BJ (cell line): ENCODE measurements around the gene TMEM92. TPM values are rescaled to one million over a fixed set of nuclear protein-coding genes. Genes with fewer than 3 reads are reported as not detected.
"Not testable (repeated sequence)": the region's sequence is repeated elsewhere in the genome, so short reads cannot be mapped to it uniquely, and the experiment has no call there.

ENCODE experiments used
- CTCF ChIA-PET: fragments of 350-600 bp; formaldehyde crosslinking; extraction: SDS; loops from one replicate; lab custom pipeline; 2021; ENCODE audit warnings: antibody characterized with exemption, inconsistent platforms; lab: Yijun Ruan, JAX
- POLR2A ChIA-PET: fragments of 300-600 bp; sonication (Branson Sonifier 250); formaldehyde crosslinking; extraction: SDS; loops from one replicate; lab custom pipeline; 2021; ENCODE audit warnings: antibody characterized with exemption; lab: Charles Lee
- DNase-seq: peaks from one replicate; pipeline ENCODE4 v3.0.0-alpha.2; 2011; ENCODE audit warnings: low read depth
- H3K27me3 ChIP-seq: 2 replicates; pipeline ENCODE4 v1.6.0; 2011; ENCODE audit warnings: low read length; ENCODE audit not compliant: control insufficient read depth, insufficient read depth
- H3K36me3 ChIP-seq: 2 replicates; pipeline ENCODE4 v1.5.1; 2011; ENCODE audit warnings: low read length; ENCODE audit not compliant: control insufficient read depth, insufficient read depth
- H3K4me3 ChIP-seq: 2 replicates; pipeline ENCODE4 v1.5.1; 2011; ENCODE audit warnings: low read depth, mild to moderate bottlenecking, control low read depth, low read length
- CTCF ChIP-seq: IDR thresholded peaks from 2 replicates; pipeline ENCODE4 v1.5.1; 2011; ENCODE audit warnings: low read depth, mild to moderate bottlenecking, control low read depth, inconsistent platforms, low read length, moderate library complexity; ENCODE audit not compliant: insufficient read depth
- polyA plus RNA-seq: library from polyadenylated mRNA; depleted of rRNA; stranded (reverse); fragments of >200 nt; gene quantifications from 2 replicates; pipeline ENCODE4 v1.2.3, GENCODE V29; 2011

The TMEM92 gene
- polyA plus RNA-seq, 1 experiment: 0.67 TPM

- ChIA-PET CTCF (interaction anchor here (0.6 to 10.9 kb wide), 27 partner anchors 8 to 270 kb away, joined by 3 to 229 read pairs (median 8); partner anchors contain the start of genes PDK2, SAMD14, SGCA and TMEM92), POLR2A (interaction anchor here (0.6 to 1.6 kb wide), 3 partner anchors 95 to 1706 kb away, joined by 3 to 12 read pairs (median 4); no protein-coding TSS in a partner anchor)
- H3K36me3 ChIP-seq: no peaks in the 10 kb centered on the region
- no peak for TF ChIP-seq CTCF
- H3K4me3 ChIP-seq: no peak overlapping the region
- H3K27me3 ChIP-seq: peaks cover 1% of the 10 kb centered on the region; the same call in 1 of the 2 replicates
- no peak for DNase-seq
These were observed 23.8 kb downstream of the TMEM92 start for GRCh38 chr17:50298018-50298417.

GRCh38 chr17:50299776-50300175, 25.5 kb downstream of the TMEM92 start:
- DNase-seq: no peak
- Histone ChIP-seq H3K27me3 (peaks cover 1% of the 10 kb centered on the region; the same call in 1 of the 2 replicates), H3K4me3 (no peak overlapping the region), H3K36me3 (no peaks in the 10 kb centered on the region)
- TF ChIP-seq CTCF: no peak
- CTCF ChIA-PET: interaction anchor here (1.0 to 10.9 kb wide), 4 partner anchors 9 to 206 kb away, joined by 3 to 229 read pairs (median 62); partner anchors contain the start of genes PDK2 and SGCA
- POLR2A ChIA-PET: no interaction called here

- POLR2A ChIA-PET, DNase-seq, H3K4me3 ChIP-seq, H3K36me3 ChIP-seq, H3K27me3 ChIP-seq: not testable (repeated sequence)
- CTCF ChIA-PET: interaction anchor here (10.8 to 10.9 kb wide), 2 partner anchors 133 to 207 kb away, joined by 116 to 229 read pairs; partner anchors contain the start of genes PDK2 and SGCA
These were observed 26.6 kb downstream of the TMEM92 start for GRCh38 chr17:50300824-50301223.

GRCh38 chr17:50301891-50302584, 27.8 kb downstream of the TMEM92 start:
- ChIA-PET POLR2A (no interaction called here), CTCF (interaction anchor here (2.9 to 10.8 kb wide), 2 partner anchors 132 to 209 kb away, joined by 11 to 116 read pairs; partner anchors contain the start of gene PDK2)
- DNase-seq: no peak
- Histone ChIP-seq H3K27me3 (peaks cover 1% of the 10 kb centered on the region; the same call in 1 of the 2 replicates), H3K36me3 (no peaks in the 10 kb centered on the region), H3K4me3 (no peak overlapping the region)
- TF ChIP-seq CTCF: no peak

GRCh38 chr17:50303051-50303450, 28.8 kb downstream of the TMEM92 start:
- TF ChIP-seq CTCF: no peak
- Histone ChIP-seq H3K27me3 (peaks cover 1% of the 10 kb centered on the region; the same call in 1 of the 2 replicates), H3K36me3 (no peaks in the 10 kb centered on the region), H3K4me3 (no peak overlapping the region)
- no peak for DNase-seq
- ChIA-PET CTCF (interaction anchor here (2.9 kb wide), 1 partner anchor 133 kb away, joined by 11 read pairs; no protein-coding TSS in a partner anchor), POLR2A (no interaction called here)
